HEK293T (cell line): ENCODE results near the gene NSF.

Source experiments
- CTBP1 ChIP-seq: fragments of 450-650 bp; IDR thresholded peaks from 2 replicates; pipeline ENCODE4 v1.6.1; 2016; ENCODE audit warnings: borderline replicate concordance
- FOXK2 ChIP-seq: fragments of 450-650 bp; IDR thresholded peaks from 2 replicates; pipeline ENCODE4 v1.6.1; 2016; ENCODE audit warnings: mild to moderate bottlenecking
- FOXM1 ChIP-seq: fragments of 450-650 bp; IDR thresholded peaks from 2 replicates; pipeline ENCODE4 v1.6.1; 2017; ENCODE audit warnings: mild to moderate bottlenecking, borderline replicate concordance
- L3MBTL2 ChIP-seq: fragments of 450-650 bp; conservative IDR thresholded peaks from 2 replicates; pipeline ENCODE4 v1.6.1; 2016; ENCODE audit warnings: mild to moderate bottlenecking
- SUZ12 ChIP-seq: fragments of 450-650 bp; IDR thresholded peaks from 2 replicates; pipeline ENCODE4 v1.6.1; 2016; ENCODE audit warnings: mild to moderate bottlenecking

DNA sequence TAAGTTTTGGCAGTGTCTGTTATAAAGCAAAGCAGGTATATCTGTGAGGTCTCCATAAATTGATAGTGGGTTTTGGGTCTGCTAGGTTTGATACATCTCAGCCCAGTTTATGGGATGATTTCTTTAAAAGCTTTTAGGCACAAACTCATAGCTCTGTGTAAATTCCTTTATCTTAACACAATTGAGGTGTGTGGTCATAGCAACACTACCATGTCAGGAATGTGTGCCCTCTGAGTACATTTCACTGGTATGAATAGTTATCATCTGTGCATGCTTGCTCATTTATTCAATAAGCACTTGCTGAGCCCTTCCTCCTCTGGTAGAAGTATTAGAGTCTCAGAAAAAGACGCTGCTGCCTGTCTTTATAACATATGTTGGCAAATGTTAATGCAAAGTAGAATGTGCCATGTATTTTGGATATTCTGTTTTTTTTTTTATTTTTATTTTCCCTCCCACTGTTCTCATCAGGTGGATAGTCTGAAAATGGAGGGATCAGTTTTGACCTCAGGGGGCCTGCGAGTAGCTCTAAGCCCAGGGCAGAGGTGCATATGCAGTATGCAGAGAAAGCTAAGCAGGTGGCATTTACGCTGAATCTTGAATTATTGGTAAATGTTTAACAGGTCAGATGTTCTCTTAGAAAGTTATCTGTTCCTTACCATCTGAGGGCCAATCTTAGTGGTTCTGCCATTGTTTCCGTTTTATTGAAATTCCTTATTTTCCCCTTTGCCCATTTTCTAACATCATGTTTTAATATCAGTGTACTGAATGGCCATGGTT is 137.3 kb downstream of the NSF start:
- TF ChIP-seq FOXK2 (no peak), SUZ12 (no peak), CTBP1 (no peak), L3MBTL2 (no peak), FOXM1 (no peak)
